ENCODE data around the gene EIF4EBP2.

DNA sequence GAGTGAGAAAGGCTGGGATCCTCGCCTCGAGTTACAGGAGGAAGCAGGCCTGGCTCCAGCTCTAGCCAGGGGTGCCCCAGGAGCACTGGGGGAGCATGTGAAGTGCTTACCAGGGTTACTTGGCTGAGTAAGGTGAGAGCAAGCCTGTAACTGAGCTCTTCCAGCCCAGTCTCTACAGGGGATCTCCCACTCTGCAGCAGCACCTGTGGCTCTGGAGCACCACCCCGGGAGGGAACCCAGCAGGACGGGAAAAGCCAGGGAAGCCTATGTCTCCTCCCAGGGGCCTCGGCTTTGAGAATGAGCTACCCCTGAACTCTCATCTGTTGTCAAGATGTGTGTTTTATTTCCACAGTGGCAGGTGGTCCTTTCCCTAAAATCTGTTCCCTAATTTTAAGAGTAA lies 32.1 kb upstream of the EIF4EBP2 start:
- TF ChIP-seq, protein P1, sequence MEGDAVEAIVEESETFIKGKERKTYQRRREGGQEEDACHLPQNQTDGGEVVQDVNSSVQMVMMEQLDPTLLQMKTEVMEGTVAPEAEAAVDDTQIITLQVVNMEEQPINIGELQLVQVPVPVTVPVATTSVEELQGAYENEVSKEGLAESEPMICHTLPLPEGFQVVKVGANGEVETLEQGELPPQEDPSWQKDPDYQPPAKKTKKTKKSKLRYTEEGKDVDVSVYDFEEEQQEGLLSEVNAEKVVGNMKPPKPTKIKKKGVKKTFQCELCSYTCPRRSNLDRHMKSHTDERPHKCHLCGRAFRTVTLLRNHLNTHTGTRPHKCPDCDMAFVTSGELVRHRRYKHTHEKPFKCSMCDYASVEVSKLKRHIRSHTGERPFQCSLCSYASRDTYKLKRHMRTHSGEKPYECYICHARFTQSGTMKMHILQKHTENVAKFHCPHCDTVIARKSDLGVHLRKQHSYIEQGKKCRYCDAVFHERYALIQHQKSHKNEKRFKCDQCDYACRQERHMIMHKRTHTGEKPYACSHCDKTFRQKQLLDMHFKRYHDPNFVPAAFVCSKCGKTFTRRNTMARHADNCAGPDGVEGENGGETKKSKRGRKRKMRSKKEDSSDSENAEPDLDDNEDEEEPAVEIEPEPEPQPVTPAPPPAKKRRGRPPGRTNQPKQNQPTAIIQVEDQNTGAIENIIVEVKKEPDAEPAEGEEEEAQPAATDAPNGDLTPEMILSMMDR (IDR thresholded peaks at IDR 0.05), result no peak
- TF ChIP-seq EP300 (IDR thresholded peaks at IDR 0.05; ENCODE audit: borderline replicate concordance in 1 of 2, low read depth in 1 of 2, low read length in 1 of 2) (no peak), RAD21 (IDR thresholded peaks at IDR 0.05; ENCODE audit: low read length) (no peak), SMC3 (IDR thresholded peaks at IDR 0.05; ENCODE audit: low read depth, low read length) (no peak), FOSL2 (IDR thresholded peaks at IDR 0.05; ENCODE audit: borderline replicate concordance, low read depth) (no peak), CHD2 (IDR thresholded peaks at IDR 0.05; ENCODE audit: low read length, partially characterized antibody) (no peak), RCOR1 (IDR thresholded peaks at IDR 0.05; ENCODE audit: low read length) (no peak), JUND (IDR thresholded peaks at IDR 0.05) (no peak), POLR2AphosphoS5 (IDR thresholded peaks at IDR 0.05; ENCODE audit: low read depth, low read length) (no peak), ELF1 (IDR thresholded peaks at IDR 0.05) (no peak), NRF1 (IDR thresholded peaks at IDR 0.05; ENCODE audit: low read depth, low read length) (no peak), SIN3A (IDR thresholded peaks at IDR 0.05; ENCODE audit: borderline replicate concordance, low read depth, low read length) (no peak)
